Mesenchymal stem cell (in vitro differentiated cells and primary cell): Measurements from ENCODE around the gene SERINC2.

Experiments
- DNase-seq: peaks from one replicate; pipeline ENCODE4 v3.0.0-alpha.2; 2013
- H2AFZ ChIP-seq: one replicate; pipeline ENCODE4 v1.6.1; 2013; ENCODE audit warnings: low read depth, mild to moderate bottlenecking, control low read depth, inconsistent platforms, low read length, moderate library complexity
- H2AK5ac ChIP-seq: 2 replicates; pipeline ENCODE4 v1.6.1; 2013; ENCODE audit warnings: low read length, moderate library complexity, mild to moderate bottlenecking, inconsistent platforms; ENCODE audit not compliant: severe bottlenecking
- H2BK120ac ChIP-seq: one replicate; pipeline ENCODE4 v1.6.1; 2013; ENCODE audit warnings: low read depth, mild to moderate bottlenecking, inconsistent platforms, low read length, moderate library complexity
- H2BK12ac ChIP-seq, 2 experiments: one replicate each; pipeline ENCODE4 v1.6.1; 2013; ENCODE audit warnings: inconsistent platforms in 2 of 2, low read length in 2 of 2, mild to moderate bottlenecking in 2 of 2, moderate library complexity in 2 of 2, control low read depth in 1 of 2
- H2BK15ac ChIP-seq: one replicate; pipeline ENCODE4 v1.6.1; 2013; ENCODE audit warnings: mild to moderate bottlenecking, low read depth, inconsistent platforms; ENCODE audit not compliant: poor library complexity, severe bottlenecking
- H2BK5ac ChIP-seq: 2 replicates; pipeline ENCODE4 v1.6.1; 2013; ENCODE audit warnings: low read depth, mild to moderate bottlenecking, low read length, control low read depth, inconsistent platforms; ENCODE audit not compliant: poor library complexity, severe bottlenecking
- H3K14ac ChIP-seq, 2 experiments: one replicate each; pipeline ENCODE4 v1.6.1; 2013; ENCODE audit warnings: inconsistent platforms in 2 of 2, low read length in 2 of 2, control low read depth in 1 of 2, mild to moderate bottlenecking in 1 of 2, moderate library complexity in 1 of 2
- H3K18ac ChIP-seq, 2 experiments: one replicate each; pipeline ENCODE4 v1.6.1; 2013; ENCODE audit warnings: inconsistent platforms in 2 of 2, low read length in 2 of 2, control low read depth in 1 of 2, low read depth in 1 of 2, mild to moderate bottlenecking in 1 of 2
- H3K23ac ChIP-seq, 2 experiments: one replicate each; pipeline ENCODE4 v1.6.1; 2013; ENCODE audit warnings: inconsistent platforms in 2 of 2, low read length in 2 of 2, mild to moderate bottlenecking in 2 of 2, moderate library complexity in 2 of 2, control low read depth in 1 of 2
- H3K27ac ChIP-seq: 2 replicates; pipeline ENCODE4 v1.5.1; 2013; ENCODE audit warnings: mild to moderate bottlenecking, moderate library complexity, low read length, control low read depth, inconsistent platforms; ENCODE audit not compliant: poor library complexity, severe bottlenecking
- H3K27me3 ChIP-seq, 2 experiments: 2 replicates each; pipeline versions ENCODE4 v1.6.1 to v1.7.0; 2013; ENCODE audit warnings: low read length in 2 of 2, mild to moderate bottlenecking in 2 of 2, moderate library complexity in 2 of 2, control low read depth in 1 of 2, inconsistent platforms in 1 of 2; ENCODE audit not compliant: control insufficient read depth in 1 of 2, insufficient read depth in 1 of 2
- H3K36me3 ChIP-seq, 2 experiments: 2 replicates each; pipeline versions ENCODE4 v1.6.1 to v1.7.0; 2013; ENCODE audit warnings: low read length in 2 of 2, control low read depth in 1 of 2, inconsistent platforms in 1 of 2, low read depth in 1 of 2, mild to moderate bottlenecking in 1 of 2; ENCODE audit not compliant: insufficient read depth in 2 of 2, control insufficient read depth in 1 of 2
- H3K4ac ChIP-seq, 2 experiments: one replicate each; pipeline ENCODE4 v1.6.1; 2013; ENCODE audit warnings: inconsistent platforms in 2 of 2, low read length in 2 of 2, mild to moderate bottlenecking in 2 of 2, moderate library complexity in 2 of 2, control low read depth in 1 of 2, low read depth in 1 of 2
- H3K4me1 ChIP-seq: 2 replicates; pipeline ENCODE4 v1.6.1; 2013; ENCODE audit warnings: low read depth, low read length, control low read depth; ENCODE audit not compliant: control insufficient read depth, insufficient read depth
- H3K4me2 ChIP-seq: 2 replicates; pipeline ENCODE4 v1.6.1; 2013; ENCODE audit warnings: low read length, mild to moderate bottlenecking, inconsistent platforms; ENCODE audit not compliant: poor library complexity, severe bottlenecking
- H3K4me3 ChIP-seq, 2 experiments: 2 replicates each; pipeline versions ENCODE4 v1.5.1 to v1.7.0; 2013; ENCODE audit warnings: low read length in 2 of 2, mild to moderate bottlenecking in 2 of 2, control low read depth in 1 of 2, low read depth in 1 of 2; ENCODE audit not compliant: insufficient read depth in 1 of 2
- H3K79me1 ChIP-seq: replicated peaks from 2 replicates; pipeline ENCODE4 v1.6.1; 2013; ENCODE audit warnings: mild to moderate bottlenecking, control low read depth, low read length, inconsistent platforms; ENCODE audit not compliant: poor library complexity, severe bottlenecking
- H3K9ac ChIP-seq: 2 replicates; pipeline ENCODE4 v1.7.0; 2013; ENCODE audit warnings: mild to moderate bottlenecking, low read length, moderate library complexity
- H3K9me3 ChIP-seq: 2 replicates; pipeline ENCODE4 v1.7.0; 2013; ENCODE audit warnings: mild to moderate bottlenecking, low read length; ENCODE audit not compliant: control insufficient read depth
- H4K8ac ChIP-seq: one replicate; pipeline ENCODE4 v1.6.1; 2013; ENCODE audit warnings: inconsistent platforms, mild to moderate bottlenecking, low read length, moderate library complexity
- H4K91ac ChIP-seq: one replicate; pipeline ENCODE4 v1.6.1; 2013; ENCODE audit warnings: mild to moderate bottlenecking, low read length, inconsistent platforms
- WGBS: methylation state at CpG from one replicate; pipeline ENCODE4 v1.1.7; 2013; ENCODE audit warnings: mixed read lengths; 5-methylcytosine and 5-hydroxymethylcytosine counted together

The SERINC2 gene

GRCh38 chr1:31439276-31439675 lies 26.3 kb downstream of the SERINC2 start:
- H3K23ac ChIP-seq = no peak overlapping the region
- no peak overlapping the region for H2BK5ac ChIP-seq
- no peak overlapping the region for H2BK120ac ChIP-seq
- H2AFZ ChIP-seq = no peak overlapping the region
- peaks cover 15 to 28% of the 10 kb centered on the region in 2 experiments for H3K27me3 ChIP-seq
- no peak overlapping the region for H3K4ac ChIP-seq
- H4K8ac ChIP-seq = no peak overlapping the region
- no peak overlapping the region for H3K9ac ChIP-seq
- H2BK15ac ChIP-seq = no peak overlapping the region
- H2BK12ac ChIP-seq = no peak overlapping the region
- no peak overlapping the region for H3K4me2 ChIP-seq
- H3K4me3 ChIP-seq = no peak overlapping the region
- 49% methylated on average over 2 of the region's 3 CpGs for WGBS
- no peaks in the 10 kb centered on the region for H3K36me3 ChIP-seq
- no peak for DNase-seq
- H4K91ac ChIP-seq = no peak overlapping the region
- H3K18ac ChIP-seq = no peak overlapping the region
- H3K27ac ChIP-seq = no peak overlapping the region
- H3K14ac ChIP-seq = no peak overlapping the region
- H3K79me1 ChIP-seq = no peaks in the 10 kb centered on the region
- no peak overlapping the region for H2AK5ac ChIP-seq
- H3K4me1 ChIP-seq = no peaks in the 10 kb centered on the region
- peaks cover 10% of the 10 kb centered on the region for H3K9me3 ChIP-seq

DNA sequence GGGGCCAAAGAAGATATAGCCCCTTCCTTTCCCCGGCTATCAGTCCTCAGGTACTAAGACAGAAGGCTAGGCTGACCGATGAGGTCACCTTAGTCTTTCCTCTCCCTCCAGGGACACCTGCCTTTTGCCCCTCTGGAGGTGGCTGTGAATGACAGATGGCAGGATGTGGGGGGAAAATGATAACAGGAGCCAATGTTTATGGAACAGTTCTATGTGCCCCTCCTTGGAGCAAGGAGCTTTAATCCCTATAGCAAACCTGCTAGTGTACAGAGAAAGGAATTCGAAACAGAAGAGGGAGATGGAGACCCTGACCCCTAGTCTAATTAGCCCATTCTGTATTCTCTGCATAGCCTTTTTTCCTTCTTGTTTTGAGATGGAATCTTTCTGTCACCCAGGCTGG lies 28.1 kb downstream of the SERINC2 start:
- no peak overlapping the region for H3K27ac ChIP-seq
- H3K9me3 ChIP-seq = peaks cover 15% of the 10 kb centered on the region
- DNase-seq = no peak

DNA sequence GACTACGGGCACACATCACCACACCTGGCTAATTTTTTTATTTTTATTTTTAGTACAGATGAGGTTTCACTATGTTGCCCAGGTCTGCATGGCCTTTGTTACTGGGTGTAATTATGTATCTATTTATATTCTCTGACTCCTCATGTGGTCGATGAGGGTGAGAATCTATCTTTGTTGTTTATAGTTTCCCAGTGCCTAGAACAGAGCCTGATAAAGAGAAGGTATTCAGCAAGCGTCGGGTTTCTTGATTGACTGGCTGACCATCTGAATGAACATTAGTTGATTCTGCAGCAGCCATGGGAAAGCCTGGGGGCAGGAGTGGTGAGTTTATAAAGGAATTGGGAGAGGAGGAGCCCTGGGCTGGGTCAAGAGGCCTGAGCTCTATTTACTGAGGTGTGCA lies 28.5 kb downstream of the SERINC2 start:
- no peak overlapping the region for H2BK15ac ChIP-seq
- no peak overlapping the region for H4K8ac ChIP-seq
- H2AFZ ChIP-seq = no peak overlapping the region
- no peak overlapping the region for H3K14ac ChIP-seq
- no peak overlapping the region for H3K4ac ChIP-seq
- no peak overlapping the region for H3K9ac ChIP-seq
- peaks cover 15% of the 10 kb centered on the region for H3K9me3 ChIP-seq
- H3K36me3 ChIP-seq = no peaks in the 10 kb centered on the region
- H3K4me3 ChIP-seq = no peak overlapping the region
- no peak overlapping the region for H2BK5ac ChIP-seq
- WGBS = 85% methylated on average over 3 of the region's 4 CpGs
- H3K79me1 ChIP-seq = no peaks in the 10 kb centered on the region
- H3K27me3 ChIP-seq = peaks cover 15 to 23% of the 10 kb centered on the region in 2 experiments
- H4K91ac ChIP-seq = no peak overlapping the region
- no peak overlapping the region for H3K4me2 ChIP-seq
- H3K18ac ChIP-seq = no peak overlapping the region
- H3K23ac ChIP-seq = no peak overlapping the region
- no peaks in the 10 kb centered on the region for H3K4me1 ChIP-seq
- H3K27ac ChIP-seq = no peak overlapping the region
- DNase-seq = no peak
- H2AK5ac ChIP-seq = no peak overlapping the region
- no peak overlapping the region for H2BK120ac ChIP-seq
- no peak overlapping the region for H2BK12ac ChIP-seq

More for the DNA sequence above, 28.1 kb downstream of the SERINC2 start:
- Histone ChIP-seq H3K27me3 (peaks cover 15 to 23% of the 10 kb centered on the region in 2 experiments), H3K14ac (no peak overlapping the region), H2BK15ac (no peak overlapping the region), H4K91ac (no peak overlapping the region), H2BK120ac (no peak overlapping the region), H3K4me3 (no peak overlapping the region), H2AK5ac (no peak overlapping the region), H2BK12ac (no peak overlapping the region), H3K4me2 (no peak overlapping the region), H4K8ac (no peak overlapping the region), H2BK5ac (no peak overlapping the region), H2AFZ (no peak overlapping the region), H3K18ac (no peak overlapping the region), H3K79me1 (no peaks in the 10 kb centered on the region), H3K4ac (no peak overlapping the region), H3K9ac (no peak overlapping the region), H3K23ac (no peak overlapping the region), H3K4me1 (no peaks in the 10 kb centered on the region), H3K36me3 (no peaks in the 10 kb centered on the region)
- 88% methylated on average over 1 of the region's 3 CpGs for WGBS

DNA sequence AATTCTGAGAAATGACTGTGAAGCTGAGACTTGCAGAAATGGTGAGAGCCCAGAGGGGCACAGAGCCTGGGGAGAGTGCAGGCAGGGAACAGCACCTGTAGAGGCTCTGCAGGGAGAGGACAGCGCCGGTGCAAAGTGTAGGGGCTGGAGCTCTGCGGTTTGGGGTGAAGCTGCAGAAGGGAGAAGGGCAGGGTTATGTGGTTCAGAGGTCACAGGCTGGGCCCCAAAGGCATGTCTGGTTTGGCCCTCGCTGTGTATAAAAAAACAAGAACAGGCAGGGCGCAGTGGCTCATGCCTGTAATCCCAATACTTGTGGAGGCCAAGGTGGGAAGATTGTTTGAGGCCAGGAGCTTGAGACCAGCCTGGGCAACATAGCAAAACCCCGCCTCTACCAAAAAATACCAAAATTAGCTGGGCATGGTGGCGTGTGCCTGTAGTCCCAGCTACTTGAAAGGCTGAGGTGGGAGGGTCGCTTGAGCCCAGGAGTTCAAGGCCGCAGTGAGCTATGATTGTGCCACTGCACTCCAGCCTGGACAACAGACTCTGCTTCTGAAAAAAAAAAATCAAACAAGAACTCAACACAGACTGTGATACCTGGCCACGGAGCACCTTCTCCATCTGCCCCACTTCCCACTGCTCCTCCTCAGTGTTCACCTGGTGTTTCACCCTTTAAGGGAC lies 29.1 kb downstream of the SERINC2 start:
- Histone ChIP-seq H3K4ac (no peak overlapping the region), H3K14ac (no peak overlapping the region), H3K4me1 (no peaks in the 10 kb centered on the region), H3K9me3 (peaks cover 15% of the 10 kb centered on the region), H4K8ac (no peak overlapping the region), H3K18ac (no peak overlapping the region), H2BK15ac (no peak overlapping the region), H2BK12ac (no peak overlapping the region), H3K27ac (no peak overlapping the region), H2AFZ (no peak overlapping the region), H4K91ac (no peak overlapping the region), H3K4me3 (no peak overlapping the region), H3K27me3 (peaks cover 10 to 23% of the 10 kb centered on the region in 2 experiments), H3K79me1 (no peaks in the 10 kb centered on the region), H3K36me3 (no peaks in the 10 kb centered on the region), H2BK5ac (no peak overlapping the region), H2BK120ac (no peak overlapping the region), H3K23ac (no peak overlapping the region), H2AK5ac (no peak overlapping the region), H3K9ac (no peak overlapping the region), H3K4me2 (no peak overlapping the region)
- no peak for DNase-seq
- 87% methylated on average over 10 of the region's 10 CpGs for WGBS
